ENCODE data around the gene SH2D3C.

SH2D3C gene

DNA sequence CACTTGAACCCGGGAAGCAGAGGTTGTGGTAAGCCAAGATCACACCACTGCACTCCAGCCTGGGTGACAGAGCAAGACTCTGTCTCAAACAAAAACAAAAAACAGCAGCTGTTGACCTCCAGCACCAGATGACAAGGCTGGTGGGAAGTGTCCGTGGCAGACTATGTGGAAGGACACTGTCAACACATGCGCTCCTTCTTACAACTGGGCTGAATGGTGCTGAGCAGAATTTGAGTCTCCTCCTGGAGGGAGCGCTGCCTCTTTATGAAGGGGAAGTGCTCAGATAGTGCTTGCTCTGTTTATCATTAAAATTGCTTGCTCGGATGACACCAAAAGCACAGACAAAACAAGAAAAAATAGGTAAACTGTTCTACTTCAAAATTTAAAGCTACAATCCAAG, 80.9 kb downstream of the SH2D3C start:
- DNase-seq (ENCODE audit: low read depth), result no peak

DNA sequence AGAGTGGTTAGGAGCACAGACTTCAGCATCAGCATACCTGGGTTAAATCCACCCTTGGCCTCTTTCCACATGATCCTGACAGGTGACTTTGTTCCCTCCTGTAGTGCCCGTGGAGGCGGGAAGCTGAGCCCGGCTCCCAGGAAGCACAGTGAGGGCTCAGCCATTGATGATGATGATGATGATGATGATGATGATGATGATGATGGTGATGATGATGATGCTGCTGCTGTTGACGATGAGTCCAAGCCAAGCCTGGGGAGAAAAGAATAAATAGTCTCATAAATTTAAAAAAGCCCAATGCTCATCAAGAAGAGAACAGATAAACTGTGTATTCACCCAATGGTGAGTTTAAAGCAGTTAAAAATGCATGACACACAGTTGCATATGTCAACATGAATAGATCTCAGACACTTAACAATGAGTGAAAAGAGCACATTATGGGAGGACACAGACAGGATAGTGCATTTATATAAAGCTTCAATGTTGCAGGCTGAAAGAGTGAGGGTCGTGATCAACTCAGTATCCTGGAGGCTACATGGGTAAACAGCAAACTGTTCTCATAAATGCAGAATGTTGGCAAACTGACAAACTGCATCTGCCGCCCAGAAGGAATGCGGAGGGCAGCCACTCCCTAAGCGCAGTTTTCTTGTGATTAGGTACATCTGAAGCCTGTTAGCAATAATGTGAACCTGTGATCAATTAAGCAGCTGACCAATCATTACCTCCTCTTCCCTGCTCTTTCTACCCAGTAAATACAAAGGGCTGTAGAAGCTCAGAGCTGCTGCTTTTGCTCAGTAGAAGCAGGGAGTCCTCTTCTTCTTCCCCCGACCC, 83.4 kb downstream of the SH2D3C start:
- no peak for DNase-seq (ENCODE audit: low read depth)

DNA sequence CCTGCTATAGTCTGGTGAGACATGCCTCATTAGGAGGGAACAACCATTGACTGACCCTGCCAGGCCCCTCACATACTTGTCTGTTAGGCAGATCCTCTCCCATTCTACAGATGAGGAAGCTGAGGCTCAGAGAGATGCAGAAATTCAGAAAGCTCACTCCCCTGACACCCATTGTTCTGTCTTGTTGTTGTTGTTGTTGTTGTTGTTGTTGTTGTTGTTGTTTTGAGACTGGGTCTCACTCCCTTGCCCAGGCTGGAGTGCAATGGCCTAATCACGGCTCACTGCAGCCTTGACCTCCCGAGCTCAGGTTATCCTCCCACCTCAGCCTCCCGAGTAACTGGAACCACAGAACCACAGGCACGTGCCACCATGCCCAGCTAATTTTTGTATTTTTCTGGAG, 84.8 kb downstream of the SH2D3C start:
- DNase-seq (ENCODE audit: low read depth), result no peak

DNA sequence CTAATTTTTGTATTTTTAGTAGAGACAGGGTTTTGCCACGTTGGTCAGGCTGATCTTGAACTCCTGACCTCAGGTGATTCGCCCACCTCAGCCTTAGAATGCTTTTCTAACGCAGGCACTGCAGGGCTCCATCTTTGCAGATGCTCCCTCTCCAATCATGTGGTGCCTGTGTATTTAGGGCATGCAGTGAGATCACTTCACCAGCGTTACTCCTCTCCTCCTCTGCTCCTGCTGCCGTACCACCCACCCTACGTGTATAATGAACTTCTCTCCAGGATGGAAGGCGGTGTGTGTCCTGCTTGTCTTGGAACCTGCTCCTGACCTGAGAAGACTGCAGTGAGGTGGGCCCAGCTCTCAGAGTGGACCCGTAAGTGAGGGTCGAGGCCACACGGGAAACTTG, 85.3 kb downstream of the SH2D3C start:
- DNase-seq (ENCODE audit: low read depth), result no peak

DNA sequence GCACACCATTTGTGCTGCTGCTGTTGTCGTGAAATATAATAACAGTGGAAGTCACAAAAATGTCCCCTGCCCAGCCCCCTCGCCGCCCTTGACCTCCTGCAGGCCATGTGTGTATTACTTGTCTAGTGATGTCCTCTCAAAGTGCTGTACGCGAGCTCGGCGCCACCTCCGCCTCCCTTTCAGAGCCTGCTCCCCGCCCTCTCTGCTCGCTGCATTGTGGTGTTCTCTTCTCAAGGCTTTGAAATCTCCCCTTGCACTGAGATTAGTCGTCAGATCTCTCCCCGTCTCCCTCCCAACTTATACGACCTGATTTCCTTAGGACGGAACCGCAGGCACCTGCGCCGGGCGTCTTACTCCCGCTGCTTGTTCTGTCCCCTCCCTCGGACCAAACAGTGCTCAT, 86.4 kb downstream of the SH2D3C start:
- no peak for DNase-seq (ENCODE audit: low read depth)

DNA sequence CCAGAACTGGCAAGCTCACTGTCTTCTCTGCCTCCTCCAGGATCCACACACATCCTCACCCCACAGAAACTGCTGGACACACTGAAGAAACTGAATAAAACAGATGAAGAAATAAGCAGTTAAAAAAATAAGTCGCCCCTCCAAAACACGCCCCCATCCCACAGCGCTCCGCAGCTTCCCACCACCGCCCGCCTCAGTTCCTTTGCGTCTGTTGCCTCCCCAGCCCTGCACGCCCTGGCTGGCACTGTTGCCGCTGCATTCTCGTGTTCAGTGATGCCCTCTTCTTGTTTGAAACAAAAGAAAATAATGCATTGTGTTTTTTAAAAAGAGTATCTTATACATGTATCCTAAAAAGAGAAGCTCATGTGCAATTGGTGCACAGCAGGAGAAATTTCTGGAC, 87.7 kb downstream of the SH2D3C start:
- no peak for DNase-seq (ENCODE audit: low read depth)

DNA sequence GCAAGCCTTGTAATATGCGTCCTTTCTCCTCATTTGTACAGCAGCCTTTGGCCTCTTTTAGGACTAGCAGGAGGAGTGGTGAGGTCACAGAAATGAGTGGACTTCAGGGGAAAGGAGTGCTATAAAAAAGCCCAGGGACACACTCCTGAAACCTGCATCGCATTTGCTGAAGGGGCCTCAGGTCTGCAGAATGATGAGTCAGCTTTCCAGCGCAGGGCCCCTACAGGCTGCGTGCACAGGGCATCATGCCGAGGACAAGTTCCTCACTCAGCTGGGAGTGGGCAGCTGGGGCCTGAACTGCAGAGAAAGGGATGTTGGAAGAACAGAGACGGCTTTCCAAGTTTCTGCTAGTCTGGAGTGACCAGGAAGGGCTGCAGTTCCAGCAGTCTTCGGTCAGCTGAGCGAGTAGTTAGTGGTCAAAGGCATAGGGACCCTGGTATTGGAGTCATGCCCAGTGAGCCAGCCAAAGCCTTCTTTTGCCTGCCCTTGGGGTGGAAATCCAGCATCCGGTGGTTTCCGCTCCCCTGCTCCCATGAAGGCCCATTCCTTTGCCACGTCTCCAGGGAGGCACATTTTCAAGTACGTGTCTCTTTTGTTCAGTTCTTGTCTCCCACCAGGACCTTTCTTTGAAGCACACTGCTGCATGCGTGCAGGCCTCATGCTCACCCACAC, 89.0 kb downstream of the SH2D3C start:
- DNase-seq (ENCODE audit: low read depth), result no peak

All from HS-27A (cell line).